Liver (tissue), 9 donors: ENCODE results near the gene IQSEC1. TPM values are rescaled to one million over a fixed set of nuclear protein-coding genes. Genes with fewer than 3 reads are reported as not detected.

Experiments
- DNase-seq: peaks from one replicate; pipeline ENCODE4 v3.0.0-alpha.2; 2017; ENCODE audit warnings: low spot score
- H3K27ac ChIP-seq, 2 donors: one replicate each; pipeline ENCODE4 v1.7.0; 2013; ENCODE audit warnings: inconsistent platforms in 2 of 2, low read length in 2 of 2, control low read depth in 1 of 2, low read depth in 1 of 2, mild to moderate bottlenecking in 1 of 2
- H3K27me3 ChIP-seq, 4 donors: one replicate each; pipeline versions ENCODE4 v1.6.1 to v1.7.0; 2013; ENCODE audit warnings: low read length in 3 of 4, inconsistent platforms in 1 of 4, mild to moderate bottlenecking in 1 of 4, moderate library complexity in 1 of 4; ENCODE audit not compliant: control insufficient read depth in 4 of 4, insufficient read depth in 4 of 4
- H3K36me3 ChIP-seq, 4 donors: one replicate each; pipeline versions ENCODE4 v1.6.1 to v1.7.0; 2013; ENCODE audit warnings: low read length in 3 of 4, mild to moderate bottlenecking in 3 of 4, low read depth in 1 of 4, moderate library complexity in 1 of 4; ENCODE audit not compliant: control insufficient read depth in 4 of 4, insufficient read depth in 3 of 4
- H3K4me1 ChIP-seq, 4 donors: one replicate each; pipeline versions ENCODE4 v1.6.1 to v1.7.0; 2013; ENCODE audit warnings: low read length in 3 of 4, mild to moderate bottlenecking in 3 of 4, moderate library complexity in 1 of 4; ENCODE audit not compliant: control insufficient read depth in 4 of 4, insufficient read depth in 4 of 4
- H3K4me3 ChIP-seq, 3 donors: one replicate each; pipeline versions ENCODE4 v1.6.1 to v1.7.0; 2013; ENCODE audit warnings: low read length in 3 of 3, control low read depth in 1 of 3, low read depth in 1 of 3, mild to moderate bottlenecking in 1 of 3
- H3K9ac ChIP-seq, 2 donors: one replicate each; pipeline ENCODE4 v1.7.0; 2013; ENCODE audit warnings: low read length in 2 of 2, mild to moderate bottlenecking in 2 of 2, moderate library complexity in 2 of 2, control low read depth in 1 of 2, low read depth in 1 of 2
- H3K9me3 ChIP-seq, 4 donors: one replicate each; pipeline versions ENCODE4 v1.6.1 to v1.7.0; 2013; ENCODE audit warnings: low read length in 3 of 4; ENCODE audit not compliant: control insufficient read depth in 4 of 4
- ATF3 ChIP-seq: IDR thresholded peaks from 2 replicates; pipeline ENCODE4 v1.6.1; 2016; ENCODE audit warnings: antibody characterized with exemption
- EGR1 ChIP-seq, 2 donors: IDR thresholded peaks; 2 replicates each; pipeline ENCODE4 v1.6.1; 2016 to 2018; ENCODE audit warnings: antibody characterized with exemption in 2 of 2, low read depth in 2 of 2
- FOXA1 ChIP-seq: IDR thresholded peaks from 2 replicates; pipeline ENCODE4 v1.6.1; 2016; ENCODE audit warnings: antibody characterized with exemption
- FOXA2 ChIP-seq: IDR thresholded peaks from 2 replicates; pipeline ENCODE4 v1.6.1; 2016; ENCODE audit warnings: antibody characterized with exemption
- GABPA ChIP-seq, 2 donors: IDR thresholded peaks in 1 of 2; conservative IDR thresholded peaks in 1 of 2; 2 replicates each; pipeline ENCODE4 v1.6.1; 2016; ENCODE audit warnings: antibody characterized with exemption in 2 of 2, mild to moderate bottlenecking in 1 of 2, moderate library complexity in 1 of 2
- HNF4A ChIP-seq, 2 donors: conservative IDR thresholded peaks; 2 replicates each; pipeline ENCODE4 v1.6.1; 2016; ENCODE audit warnings: antibody characterized with exemption in 2 of 2, mild to moderate bottlenecking in 2 of 2
- HNF4G ChIP-seq: IDR thresholded peaks from 2 replicates; pipeline ENCODE4 v1.6.1; 2016; ENCODE audit warnings: antibody characterized with exemption
- JUND ChIP-seq, 2 donors: IDR thresholded peaks; 2 replicates each; pipeline ENCODE4 v1.6.1; 2016; ENCODE audit warnings: antibody characterized with exemption in 2 of 2
- NR2F2 ChIP-seq: IDR thresholded peaks from 2 replicates; pipeline ENCODE4 v1.6.1; 2016; ENCODE audit warnings: antibody characterized with exemption
- RAD21 ChIP-seq, 2 donors: IDR thresholded peaks; 2 replicates each; pipeline ENCODE4 v1.6.1; 2016; ENCODE audit warnings: antibody characterized with exemption in 2 of 2, mild to moderate bottlenecking in 2 of 2
- REST ChIP-seq: IDR thresholded peaks from 2 replicates; pipeline ENCODE4 v1.6.1; 2016; ENCODE audit warnings: antibody characterized with exemption, mild to moderate bottlenecking
- RXRA ChIP-seq, 2 donors: IDR thresholded peaks; 2 replicates each; pipeline ENCODE4 v1.6.1; 2017 to 2018; ENCODE audit warnings: antibody characterized with exemption in 2 of 2, mild to moderate bottlenecking in 1 of 2
- SP1 ChIP-seq: IDR thresholded peaks from 2 replicates; pipeline ENCODE4 v1.6.1; 2018; ENCODE audit warnings: antibody characterized with exemption, mild to moderate bottlenecking
- TAF1 ChIP-seq: conservative IDR thresholded peaks from 2 replicates; pipeline ENCODE4 v1.6.1; 2016; ENCODE audit warnings: antibody characterized with exemption, mild to moderate bottlenecking
- YY1 ChIP-seq: IDR thresholded peaks from 2 replicates; pipeline ENCODE4 v1.6.1; 2016; ENCODE audit warnings: antibody characterized with exemption, mild to moderate bottlenecking
- ZBTB33 ChIP-seq: IDR thresholded peaks from 2 replicates; pipeline ENCODE4 v1.6.1; 2016; ENCODE audit warnings: antibody characterized with exemption
- WGBS: extraction: QIAGEN DNeasy Blood & Tissue Kit; methylation state at CpG from one replicate; pipeline ENCODE4 v1.1.7; 2013; 5-methylcytosine and 5-hydroxymethylcytosine counted together
- polyA plus RNA-seq, 2 donors: library from polyadenylated mRNA; stranded (reverse) in 1 of 2; unstranded in 1 of 2; fragments of 200-250 nt in 1 of 2; fragments of >200 nt in 1 of 2; fragmentation: Nextera tagmentation in 1 of 2; extraction: Ambion mirVana in 1 of 2; gene quantifications; one replicate each; pipeline versions ENCODE4 v1.2.1 to v1.2.3, GENCODE V29; 2013 to 2015
- total RNA-seq, 2 donors: library from RNA; depleted of rRNA; stranded (reverse); fragments of >200 nt; gene quantifications; one replicate each; pipeline ENCODE4 v1.2.3, GENCODE V29; 2014
- donor health status: healthy.
- donor health status: healthy.
- donor health status: healthy.
- donor health status: healthy.
- donor health status: healthy.

Gene IQSEC1
- total and polyA plus RNA-seq, 4 donors, result 12.7 to 56.0 (median 36.2) TPM

GRCh38 chr3:13064964-13065363 is 8.3 kb downstream of the IQSEC1 start:
- H3K27ac ChIP-seq, result no peak overlapping the region
- no peaks in the 10 kb centered on the region for H3K27me3 ChIP-seq
- no peaks in the 10 kb centered on the region for H3K36me3 ChIP-seq
- TF ChIP-seq YY1 (no peak), HNF4G (no peak), ATF3 (no peak), REST (no peak), FOXA2 (no peak), RAD21 (IDR thresholded peaks at IDR 0.05) (no peak), JUND (IDR thresholded peaks at IDR 0.05) (no peak), EGR1 (IDR thresholded peaks at IDR 0.05; ENCODE audit: low read depth in 2 of 2) (no peak), RXRA (IDR thresholded peaks at IDR 0.05) (no peak), SP1 (no peak), NR2F2 (no peak), HNF4A (conservative IDR thresholded peaks at IDR 0.05) (no peak), TAF1 (no peak), FOXA1 (no peak), ZBTB33 (no peak), GABPA (IDR thresholded peaks at IDR 0.05 in 1 of 2, conservative IDR thresholded peaks at IDR 0.05 in 1 of 2) (no peak)
- H3K4me3 ChIP-seq, result no peak overlapping the region
- H3K4me1 ChIP-seq, result no peaks in the 10 kb centered on the region
- WGBS, result 78% methylated on average over 4 of the region's 4 CpGs
- H3K9me3 ChIP-seq, result no peaks in the 10 kb centered on the region
- DNase-seq, result no peak
- H3K9ac ChIP-seq, result no peak overlapping the region

GRCh38 chr3:13064159-13064868 is 8.9 kb downstream of the IQSEC1 start:
- H3K36me3 ChIP-seq, result no peaks in the 10 kb centered on the region
- H3K27ac ChIP-seq, result no peak overlapping the region
- H3K9ac ChIP-seq, result no peak overlapping the region
- H3K27me3 ChIP-seq, result no peaks in the 10 kb centered on the region
- WGBS, result 91% methylated on average over 12 of the region's 12 CpGs
- no peaks in the 10 kb centered on the region for H3K9me3 ChIP-seq
- TF ChIP-seq TAF1 (no peak), EGR1 (IDR thresholded peaks at IDR 0.05; ENCODE audit: low read depth in 2 of 2) (no peak), RXRA (IDR thresholded peaks at IDR 0.05) (no peak), YY1 (no peak)
- no peak for DNase-seq
- H3K4me3 ChIP-seq, result no peak overlapping the region
- H3K4me1 ChIP-seq, result no peaks in the 10 kb centered on the region
